Mesendoderm (in vitro differentiated cells): ENCODE measurements around the gene NCK2.

ENCODE experiments used
- DNase-seq: peaks from one replicate; pipeline ENCODE4 v3.0.0; 2013
- H2AK5ac ChIP-seq: 2 replicates; pipeline ENCODE4 v1.6.1; 2013; ENCODE audit warnings: low read length, inconsistent platforms
- H2BK120ac ChIP-seq: 2 replicates; pipeline ENCODE4 v1.6.1; 2013; ENCODE audit warnings: low read depth, mild to moderate bottlenecking, low read length, moderate library complexity, mixed read lengths
- H2BK15ac ChIP-seq: replicated peaks from 2 replicates; pipeline ENCODE4 v1.6.1; 2013; ENCODE audit warnings: low read depth, mild to moderate bottlenecking, moderate library complexity
- H2BK5ac ChIP-seq: 2 replicates; pipeline ENCODE4 v1.6.1; 2013; ENCODE audit warnings: low read length, inconsistent platforms
- H3K18ac ChIP-seq: 2 replicates; pipeline ENCODE4 v1.6.1; 2013; ENCODE audit warnings: mild to moderate bottlenecking, low read length, mixed read lengths
- H3K23ac ChIP-seq: one replicate; pipeline ENCODE4 v1.6.1; 2013; ENCODE audit warnings: low read length
- H3K27ac ChIP-seq: 2 replicates; pipeline ENCODE4 v1.5.1; 2013; ENCODE audit warnings: low read depth, mild to moderate bottlenecking, inconsistent platforms, low read length, moderate library complexity
- H3K27me3 ChIP-seq: 2 replicates; pipeline ENCODE4 v1.6.1; 2013; ENCODE audit warnings: low read length, control low read depth, mild to moderate bottlenecking, inconsistent platforms; ENCODE audit not compliant: insufficient read depth, poor library complexity
- H3K36me3 ChIP-seq: 2 replicates; pipeline ENCODE4 v1.6.1; 2013; ENCODE audit warnings: low read length, inconsistent platforms; ENCODE audit not compliant: control insufficient read depth, insufficient read depth
- H3K4ac ChIP-seq: one replicate; pipeline ENCODE4 v1.6.1; 2013; ENCODE audit warnings: low read depth, mild to moderate bottlenecking, low read length, moderate library complexity
- H3K4me1 ChIP-seq: 2 replicates; pipeline ENCODE4 v1.6.1; 2013; ENCODE audit warnings: low read depth, low read length, inconsistent platforms; ENCODE audit not compliant: control insufficient read depth
- H3K4me2 ChIP-seq: 2 replicates; pipeline ENCODE4 v1.6.1; 2013; ENCODE audit warnings: low read length
- H3K4me3 ChIP-seq: 2 replicates; pipeline ENCODE4 v1.5.1; 2013; ENCODE audit warnings: mild to moderate bottlenecking, low read length
- H3K56ac ChIP-seq: one replicate; pipeline ENCODE4 v1.6.1; 2013; ENCODE audit warnings: low read length
- H3K79me1 ChIP-seq: 2 replicates; pipeline ENCODE4 v1.6.1; 2013; ENCODE audit warnings: low read length, inconsistent platforms
- H3K79me2 ChIP-seq: 2 replicates; pipeline ENCODE4 v1.6.1; 2013; ENCODE audit warnings: mild to moderate bottlenecking, low read length; ENCODE audit not compliant: control insufficient read depth, insufficient read depth
- H3K9ac ChIP-seq: 2 replicates; pipeline ENCODE4 v1.6.1; 2013; ENCODE audit warnings: low read length, inconsistent platforms
- H4K5ac ChIP-seq: one replicate; pipeline ENCODE4 v1.6.1; 2013; ENCODE audit warnings: low read length
- H4K8ac ChIP-seq: one replicate; pipeline ENCODE4 v1.6.1; 2013; ENCODE audit warnings: low read depth, mild to moderate bottlenecking, control low read depth, low read length, moderate library complexity
- WGBS: extraction: QIAGEN DNeasy Blood & Tissue Kit; methylation state at CpG from one replicate; pipeline ENCODE4 v1.1.7; 2013; ENCODE audit warnings: low lambda C conversion rate, missing lambda C conversion rate; ENCODE audit not compliant: insufficient coverage; ENCODE audit errors: extremely low coverage; 5-methylcytosine and 5-hydroxymethylcytosine counted together

The NCK2 gene

GRCh38 chr2:105778080-105778607 is 33.4 kb downstream of the NCK2 start:
- Histone ChIP-seq H3K27ac (no peak overlapping the region), H3K4me3 (no peak overlapping the region), H2BK5ac (no peak overlapping the region), H3K79me1 (peaks cover 36% of the 10 kb centered on the region), H3K27me3 (no peaks in the 10 kb centered on the region), H2AK5ac (no peak overlapping the region), H3K4me1 (peaks cover 9% of the 10 kb centered on the region), H4K5ac (no peak overlapping the region), H3K4me2 (no peak overlapping the region), H3K18ac (no peak overlapping the region), H4K8ac (no peak overlapping the region), H3K23ac (no peak overlapping the region), H3K56ac (no peak overlapping the region), H2BK120ac (no peak overlapping the region), H3K36me3 (no peaks in the 10 kb centered on the region), H2BK15ac (no peak overlapping the region), H3K9ac (no peak overlapping the region), H3K4ac (no peak overlapping the region), H3K79me2 (peaks cover 79% of the 10 kb centered on the region)
- DNase-seq = no peak
- WGBS = no CpG with 5 or more reads among the region's 6 CpGs

GRCh38 chr2:105779394-105779793 is 34.7 kb downstream of the NCK2 start:
- Histone ChIP-seq H2BK120ac (no peak overlapping the region), H4K8ac (no peak overlapping the region), H3K4me1 (peaks cover 9% of the 10 kb centered on the region), H2AK5ac (no peak overlapping the region), H3K4ac (no peak overlapping the region), H3K27me3 (no peaks in the 10 kb centered on the region), H3K79me2 (peaks cover 80% of the 10 kb centered on the region), H2BK5ac (no peak overlapping the region), H3K9ac (no peak overlapping the region), H3K36me3 (no peaks in the 10 kb centered on the region), H2BK15ac (no peak overlapping the region), H4K5ac (no peak overlapping the region), H3K4me3 (no peak overlapping the region), H3K79me1 (peaks cover 35% of the 10 kb centered on the region), H3K27ac (no peak overlapping the region), H3K56ac (no peak overlapping the region), H3K18ac (no peak overlapping the region), H3K4me2 (no peak overlapping the region), H3K23ac (no peak overlapping the region)
- WGBS = no CpG with 5 or more reads among the region's 5 CpGs
- no peak for DNase-seq

GRCh38 chr2:105780606-105781005 is 35.9 kb downstream of the NCK2 start:
- H3K9ac ChIP-seq = no peak overlapping the region
- H3K79me2 ChIP-seq = peaks cover 81% of the 10 kb centered on the region
- DNase-seq = no peak
- no peaks in the 10 kb centered on the region for H3K36me3 ChIP-seq
- H4K8ac ChIP-seq = no peak overlapping the region
- H3K4me3 ChIP-seq = no peak overlapping the region
- no peak overlapping the region for H4K5ac ChIP-seq
- peaks cover 9% of the 10 kb centered on the region for H3K4me1 ChIP-seq
- no peak overlapping the region for H3K4me2 ChIP-seq
- no peak overlapping the region for H2AK5ac ChIP-seq
- H3K27ac ChIP-seq = no peak overlapping the region
- H3K18ac ChIP-seq = no peak overlapping the region
- no peaks in the 10 kb centered on the region for H3K27me3 ChIP-seq
- no peak overlapping the region for H3K56ac ChIP-seq
- no CpG with 5 or more reads among the region's 5 CpGs for WGBS
- peaks cover 37% of the 10 kb centered on the region for H3K79me1 ChIP-seq
- no peak overlapping the region for H2BK5ac ChIP-seq
- no peak overlapping the region for H3K4ac ChIP-seq
- no peak overlapping the region for H3K23ac ChIP-seq
- H2BK15ac ChIP-seq = no peak overlapping the region
- no peak overlapping the region for H2BK120ac ChIP-seq

DNA sequence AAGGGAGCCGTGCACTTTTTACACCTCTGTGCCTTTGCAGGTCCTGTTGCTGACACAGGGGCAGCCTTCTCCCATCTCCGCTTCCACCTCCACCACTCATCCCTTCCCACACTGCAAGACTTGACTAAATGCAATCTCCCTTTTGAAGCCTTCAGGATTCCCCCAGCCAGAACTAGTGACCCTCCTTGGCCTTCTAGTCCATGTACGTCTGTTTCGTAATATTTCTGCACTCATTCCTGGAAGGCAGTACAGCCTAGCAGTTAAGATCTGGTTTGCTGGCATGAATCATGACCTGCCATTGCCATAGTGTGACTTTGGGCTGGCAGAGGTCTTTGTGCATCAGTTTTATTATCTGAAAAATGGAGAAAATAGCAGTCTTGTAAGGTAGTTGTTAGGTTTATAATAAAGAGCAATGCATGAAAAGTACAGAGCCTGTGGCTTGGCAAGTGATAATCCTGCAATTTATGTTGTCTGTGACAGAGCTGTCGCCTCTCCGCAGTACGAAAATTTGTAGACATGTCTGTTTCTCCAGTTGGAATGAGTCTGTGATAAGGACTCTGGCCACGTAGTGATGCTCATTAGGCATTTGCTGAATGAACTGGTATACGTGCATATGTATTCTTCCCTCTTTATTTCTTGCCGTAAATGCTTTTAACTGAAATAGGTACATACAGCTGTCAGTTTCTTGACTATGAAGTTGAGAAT is 36.7 kb downstream of the NCK2 start:
- H2AK5ac ChIP-seq = no peak overlapping the region
- no peak overlapping the region for H2BK120ac ChIP-seq
- peaks cover 78% of the 10 kb centered on the region for H3K79me2 ChIP-seq
- no peak overlapping the region for H3K23ac ChIP-seq
- H2BK5ac ChIP-seq = no peak overlapping the region
- H3K4me2 ChIP-seq = no peak overlapping the region
- no peak overlapping the region for H2BK15ac ChIP-seq
- no peak overlapping the region for H3K27ac ChIP-seq
- H3K56ac ChIP-seq = no peak overlapping the region
- no peak for DNase-seq
- H3K4me1 ChIP-seq = peaks cover 12% of the 10 kb centered on the region
- H3K27me3 ChIP-seq = no peaks in the 10 kb centered on the region
- no peak overlapping the region for H3K4ac ChIP-seq
- H4K8ac ChIP-seq = no peak overlapping the region
- H3K79me1 ChIP-seq = peaks cover 34% of the 10 kb centered on the region
- whole genome bisulfite sequencing = no CpG with 5 or more reads among the region's 10 CpGs
- H3K36me3 ChIP-seq = no peaks in the 10 kb centered on the region
- no peak overlapping the region for H3K18ac ChIP-seq
- H3K4me3 ChIP-seq = no peak overlapping the region
- H4K5ac ChIP-seq = no peak overlapping the region
- no peak overlapping the region for H3K9ac ChIP-seq

DNA sequence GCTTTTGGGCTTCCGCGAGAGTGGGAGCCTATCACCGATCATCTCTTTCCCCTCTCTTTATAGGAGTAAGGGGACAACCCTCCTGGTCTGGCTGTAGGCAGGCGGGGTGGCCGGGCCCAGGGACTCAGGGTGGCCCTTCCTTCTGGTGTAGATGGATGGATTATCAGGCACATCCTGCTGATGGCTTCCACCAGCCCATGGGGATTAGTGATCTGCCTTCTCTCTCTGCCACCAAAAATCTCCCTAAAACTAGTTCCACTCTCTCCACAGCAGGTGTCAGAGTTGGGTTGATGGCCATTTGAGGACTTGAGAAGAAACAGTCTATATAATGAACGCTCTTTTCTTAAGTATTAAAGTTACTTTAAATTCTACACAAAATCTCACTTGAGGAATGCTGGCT is 37.4 kb downstream of the NCK2 start:
- WGBS = no CpG with 5 or more reads among the region's 6 CpGs
- no peak overlapping the region for H3K9ac ChIP-seq
- H3K4me3 ChIP-seq = no peak overlapping the region
- H3K18ac ChIP-seq = no peak overlapping the region
- no peak for DNase-seq
- H4K8ac ChIP-seq = no peak overlapping the region
- peaks cover 36% of the 10 kb centered on the region for H3K79me1 ChIP-seq
- no peak overlapping the region for H3K4me2 ChIP-seq
- no peak overlapping the region for H2BK120ac ChIP-seq
- no peak overlapping the region for H4K5ac ChIP-seq
- no peak overlapping the region for H2AK5ac ChIP-seq
- no peak overlapping the region for H3K23ac ChIP-seq
- H3K4ac ChIP-seq = no peak overlapping the region
- H3K27me3 ChIP-seq = no peaks in the 10 kb centered on the region
- no peaks in the 10 kb centered on the region for H3K36me3 ChIP-seq
- no peak overlapping the region for H3K27ac ChIP-seq
- no peak overlapping the region for H3K56ac ChIP-seq
- peaks cover 13% of the 10 kb centered on the region for H3K4me1 ChIP-seq
- H2BK5ac ChIP-seq = no peak overlapping the region
- no peak overlapping the region for H2BK15ac ChIP-seq
- H3K79me2 ChIP-seq = peaks cover 78% of the 10 kb centered on the region

DNA sequence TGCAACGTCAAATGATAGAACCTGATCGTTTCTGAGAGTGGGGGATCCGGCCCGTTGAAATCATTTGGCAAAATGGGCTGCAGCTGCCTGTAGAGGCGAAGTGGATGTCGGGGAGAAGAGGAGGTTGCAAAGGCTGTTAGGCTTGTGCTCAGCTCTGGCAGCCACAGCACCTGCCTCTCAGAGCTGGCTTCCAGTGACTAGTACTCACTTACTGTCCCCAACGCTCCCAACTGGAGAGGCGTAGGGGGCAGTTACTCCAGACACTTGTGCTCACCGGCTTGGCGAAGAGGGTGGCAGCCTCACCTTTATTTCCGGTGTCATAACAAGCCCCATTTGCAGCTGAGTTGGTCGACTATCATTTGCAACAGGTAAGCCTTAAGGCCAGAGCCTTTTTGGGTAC is 37.9 kb downstream of the NCK2 start:
- no peak overlapping the region for H2BK120ac ChIP-seq
- H3K79me2 ChIP-seq = peaks cover 78% of the 10 kb centered on the region
- DNase-seq = no peak
- H4K8ac ChIP-seq = no peak overlapping the region
- no peaks in the 10 kb centered on the region for H3K36me3 ChIP-seq
- no peak overlapping the region for H3K23ac ChIP-seq
- H2BK15ac ChIP-seq = no peak overlapping the region
- WGBS = no CpG with 5 or more reads among the region's 12 CpGs
- H3K4me1 ChIP-seq = peaks cover 15% of the 10 kb centered on the region
- H3K27ac ChIP-seq = no peak overlapping the region
- no peak overlapping the region for H4K5ac ChIP-seq
- no peaks in the 10 kb centered on the region for H3K27me3 ChIP-seq
- H3K79me1 ChIP-seq = peaks cover 38% of the 10 kb centered on the region
- no peak overlapping the region for H3K56ac ChIP-seq
- no peak overlapping the region for H2BK5ac ChIP-seq
- no peak overlapping the region for H3K18ac ChIP-seq
- H3K4ac ChIP-seq = no peak overlapping the region
- no peak overlapping the region for H3K9ac ChIP-seq
- no peak overlapping the region for H3K4me2 ChIP-seq
- H3K4me3 ChIP-seq = no peak overlapping the region
- H2AK5ac ChIP-seq = no peak overlapping the region
